ENCODE results near the gene KRTAP5-1.

GRCh38 chr11:1562469-1563148 lies 22.5 kb downstream of the KRTAP5-1 start:
- TF ChIP-seq CTCF (IDR thresholded peaks at IDR 0.05 in 2 of 3, conservative IDR thresholded peaks at IDR 0.05 in 1 of 3; ENCODE audit: control insufficient read depth in 2 of 3, extremely low read depth in 1 of 3, insufficient read depth in 1 of 3, low read depth in 3 of 3, low read length in 3 of 3) = no peak
- no peak for TF ChIP-seq ZNF384 (IDR thresholded peaks at IDR 0.05; ENCODE audit: borderline replicate concordance, low read depth, low read length)
- TF ChIP-seq HDAC6 (IDR thresholded peaks at IDR 0.05; ENCODE audit: unreplicated experiment) = no peak
